Stimulated activated CD8-positive, alpha-beta memory T cell treated with anti-CD3 and anti-CD28 coated beads, Interleukin-7, amount 100 ng/mL, for 1 hour (primary cell): Measurements from ENCODE around the gene PGF.
A peak's percentile ranks its signal among the peaks of the same experiment; 100 is the strongest.
"Not testable (repeated sequence)": the region's sequence is repeated elsewhere in the genome, so short reads cannot be mapped to it uniquely, and the experiment has no call there.

ENCODE experiments used
- DNase-seq, 2 donors: peaks; one replicate each; pipeline ENCODE4 v3.0.0-alpha.2; 2020; ENCODE audit warnings: low read depth in 2 of 2

Gene PGF

DNA sequence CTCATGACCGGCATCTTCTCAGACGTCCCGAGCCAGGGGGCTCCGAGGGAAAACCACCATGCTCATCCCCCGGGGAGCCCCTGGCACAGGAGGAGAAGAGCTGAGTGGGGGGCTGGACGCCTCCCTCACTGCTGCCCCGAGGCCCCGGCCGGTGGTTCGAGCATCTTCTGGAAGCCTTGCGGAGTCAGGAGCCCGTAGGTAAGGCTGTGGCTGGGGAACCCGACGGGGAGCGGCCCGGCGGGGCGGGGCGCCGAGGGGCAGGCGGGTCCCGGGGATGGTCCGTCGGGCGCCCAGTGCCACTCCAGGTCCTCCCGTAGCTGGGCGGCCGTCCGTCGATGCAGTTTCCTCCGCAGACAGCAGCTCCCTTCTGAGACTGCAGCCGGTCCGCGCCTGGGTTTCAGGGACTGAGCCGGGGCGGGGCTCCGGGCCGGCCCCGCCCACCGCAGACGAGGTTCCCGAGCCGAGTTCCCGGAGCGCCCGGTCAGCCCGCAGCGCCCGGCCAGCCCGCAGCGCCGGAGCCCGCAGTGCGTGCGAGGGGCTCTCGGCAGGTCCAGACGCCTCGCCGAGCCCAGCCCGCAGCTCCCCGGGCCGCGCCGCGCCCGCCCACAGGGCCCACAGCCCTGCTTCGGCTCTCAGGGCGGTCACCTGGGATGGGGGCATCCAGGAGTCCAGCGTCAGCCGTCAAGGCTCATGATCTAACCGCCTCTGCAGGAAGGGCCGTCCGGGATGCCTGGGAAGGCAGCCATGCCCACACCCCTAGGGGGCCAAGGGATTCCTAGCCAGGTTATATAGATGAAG, at the start of gene PGF:
PGF (minus strand) TSS at position 369 of the 798 bp plus-strand sequence; CDS start at position 14, 355 bp downstream.
- no peak for DNase-seq

- DNase-seq: no peak
Observed at GRCh38 chr14:75003250-75004027, 48.0 kb upstream of the PGF start.

- peak; percentile 98 for DNase-seq
Observed at GRCh38 chr14:75002392-75003249, 47.2 kb upstream of the PGF start, which contains the start of gene EIF2B2. EIF2B2 (plus strand) TSS chr14:75002921; CDS start chr14:75002991, 70 bp downstream.

GRCh38 chr14:75001899-75002298, 46.5 kb upstream of the PGF start:
- DNase-seq: no peak

GRCh38 chr14:75001261-75001660, 45.9 kb upstream of the PGF start:
- DNase-seq: no peak

DNA sequence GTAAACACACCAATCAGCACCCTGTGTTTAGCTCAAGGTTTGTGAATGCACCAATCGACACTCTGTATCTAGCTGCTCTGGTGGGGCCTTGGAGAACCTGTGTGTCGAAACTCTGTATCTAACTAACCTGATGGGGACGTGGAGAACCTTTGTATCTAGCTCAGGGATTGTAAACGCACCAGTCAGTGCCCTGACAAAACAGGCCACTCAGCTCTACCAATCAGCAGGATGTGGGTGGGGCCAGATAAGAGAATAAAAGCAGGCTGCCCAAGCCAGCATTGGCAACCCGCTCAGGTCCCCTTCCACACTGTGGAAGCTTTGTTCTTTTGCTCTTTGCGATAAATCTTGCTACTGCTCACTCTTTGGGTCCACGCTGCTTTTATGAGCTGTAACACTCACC, 40.4 kb upstream of the PGF start:
- DNase-seq: not testable (repeated sequence)

DNA sequence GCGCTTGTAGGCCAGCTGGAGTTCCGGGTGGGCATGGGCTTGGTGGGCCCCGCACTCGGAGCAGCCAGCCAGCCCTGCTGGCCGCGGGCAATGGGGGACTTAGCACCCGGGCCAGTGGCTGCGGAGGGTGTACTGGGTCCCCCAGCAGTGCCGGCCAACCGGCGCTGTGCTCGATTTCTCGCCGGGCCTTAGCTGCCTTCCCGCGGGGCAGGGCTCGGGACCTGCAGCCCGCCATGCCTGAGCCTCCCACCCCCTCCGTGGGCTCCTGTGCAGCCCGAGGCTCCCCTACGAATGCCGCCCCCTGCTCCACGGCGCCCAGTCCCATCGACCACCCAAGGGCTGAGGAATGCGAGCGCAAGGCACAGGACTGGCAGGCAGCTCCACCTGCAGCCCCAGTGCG, 38.8 kb upstream of the PGF start:
- DNase-seq: not testable (repeated sequence)

DNA sequence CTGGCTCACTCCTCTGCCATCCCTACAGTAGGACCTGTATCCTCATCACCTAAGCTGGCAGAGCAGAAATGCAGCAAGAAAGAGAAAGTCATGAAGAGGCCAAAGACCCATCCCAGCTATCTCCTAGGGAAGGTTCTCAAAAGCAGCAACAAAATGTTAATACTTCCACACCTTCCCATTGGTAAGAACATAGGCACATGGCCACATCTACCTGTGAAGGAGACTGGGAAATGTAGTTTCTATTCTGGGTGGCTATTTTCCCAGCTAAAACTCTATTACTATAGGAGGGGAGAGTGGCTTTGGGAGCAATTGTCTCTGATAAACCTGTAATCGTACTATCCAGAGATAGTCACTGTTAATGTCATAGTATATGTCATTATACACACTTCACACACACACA, 33.6 kb upstream of the PGF start:
- no peak for DNase-seq

- no peak for DNase-seq
Observed at GRCh38 chr14:74988131-74988530, 32.7 kb upstream of the PGF start.

DNA sequence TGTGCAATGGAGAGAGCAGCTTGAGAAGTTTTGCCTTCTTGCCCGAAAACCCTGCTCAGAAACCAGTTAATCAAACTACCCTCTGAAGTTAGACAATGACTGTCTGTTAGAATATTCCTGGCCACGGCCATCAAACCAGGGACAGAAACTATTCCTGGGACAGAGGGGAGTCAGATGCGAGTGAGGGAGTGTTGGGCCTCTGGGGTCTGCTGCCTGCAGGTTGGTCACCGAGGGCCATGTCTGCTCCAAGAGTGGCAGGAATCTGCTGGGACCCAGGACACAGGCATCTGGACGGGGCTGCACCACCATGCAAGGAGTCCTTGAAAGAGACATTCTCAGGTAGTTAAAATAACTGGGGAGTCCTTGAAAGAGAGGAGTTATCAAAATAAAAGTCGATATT, 30.4 kb upstream of the PGF start:
- no peak for DNase-seq

GRCh38 chr14:74985028-74985310, 29.6 kb upstream of the PGF start:
- DNase-seq: no peak

DNA sequence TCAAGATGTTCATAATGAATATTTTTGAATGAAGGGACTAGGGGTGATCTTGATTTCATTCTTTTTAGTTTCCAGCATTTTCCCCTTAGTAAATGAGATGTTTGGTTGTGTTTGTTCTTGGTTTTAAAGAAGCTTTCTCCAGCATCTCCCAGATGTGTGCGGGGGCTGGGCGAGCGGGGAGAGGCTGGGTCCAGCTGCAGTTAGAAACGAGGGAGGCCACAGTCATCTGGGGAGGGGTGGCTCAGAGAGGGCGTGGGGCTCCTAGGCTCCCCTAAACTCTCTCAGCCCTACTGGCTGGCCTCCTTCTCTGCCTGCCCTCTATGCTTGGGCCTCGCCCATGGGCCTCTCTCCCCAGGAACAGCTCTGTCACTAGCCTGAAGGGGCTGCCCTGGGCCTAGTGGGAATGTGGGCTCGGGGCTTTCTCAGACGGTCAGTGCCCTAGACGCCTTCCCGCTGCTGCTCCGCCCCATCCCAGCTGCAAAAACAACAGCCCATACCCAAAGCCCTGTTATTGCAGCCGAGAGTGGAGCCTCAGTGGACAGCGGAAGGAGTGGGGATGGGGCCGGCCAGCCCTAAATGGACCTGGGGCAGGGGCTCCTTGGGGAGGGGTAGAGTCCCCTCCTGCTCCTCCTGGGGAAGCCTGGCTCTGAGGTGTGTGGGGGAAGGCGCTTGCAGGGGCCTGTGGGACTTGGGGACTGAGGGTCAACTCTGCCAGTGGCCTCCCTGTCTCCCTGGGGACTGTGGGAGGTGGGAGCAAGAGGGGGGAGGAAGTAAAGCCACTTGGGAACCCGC, 29.0 kb upstream of the PGF start:
- no peak for DNase-seq

- no peak for DNase-seq
Observed at GRCh38 chr14:74983343-74983742, 27.9 kb upstream of the PGF start.

- DNase-seq: no peak
Observed at GRCh38 chr14:74982661-74983060, 27.3 kb upstream of the PGF start.

GRCh38 chr14:74981833-74982232, 26.4 kb upstream of the PGF start:
- no peak for DNase-seq

- no peak for DNase-seq
Observed at GRCh38 chr14:74981462-74981782, 26.0 kb upstream of the PGF start.

GRCh38 chr14:74980731-74981461, 25.5 kb upstream of the PGF start:
- no peak for DNase-seq

GRCh38 chr14:74980398-74980730, 25.0 kb upstream of the PGF start:
- DNase-seq: no peak

- no peak for DNase-seq
Observed at GRCh38 chr14:74979442-74980397, 24.3 kb upstream of the PGF start.

- DNase-seq: no peak
Observed at GRCh38 chr14:74979029-74979428, 23.6 kb upstream of the PGF start.
